SK-N-SH (cell line): Measurements from ENCODE around the gene IQSEC3. TPM values are rescaled to one million over a fixed set of nuclear protein-coding genes. Genes with fewer than 3 reads are reported as not detected.

Source experiments
- CTCF ChIA-PET: fragments of 300-600, 350-600 bp; formaldehyde crosslinking; extraction: SDS; loops from one replicate; lab custom pipeline; 2021; lab: Yijun Ruan, JAX
- POLR2A ChIA-PET: fragments of 350-600 bp; sonication (Branson Sonifier 250); formaldehyde crosslinking; extraction: SDS; loops from one replicate; lab custom pipeline; 2020; ENCODE audit warnings: antibody characterized with exemption, inconsistent platforms; lab: Yijun Ruan, JAX
- DNase-seq: peaks from one replicate; pipeline ENCODE4 v3.0.0; 2012
- H2AFZ ChIP-seq: fragments of 200-600 bp; sonication (generic); 2 replicates; pipeline ENCODE4 v1.8.1; 2016; ENCODE audit warnings: antibody characterized with exemption, mild to moderate bottlenecking, low read depth
- H3F3A ChIP-seq: fragments of 200-600 bp; sonication (generic); replicated peaks from 2 replicates; pipeline ENCODE3; 2016; ENCODE audit warnings: antibody characterized with exemption, mild to moderate bottlenecking; ENCODE audit not compliant: insufficient read depth
- H3K27ac ChIP-seq, 2 experiments: fragments of 200-500 bp in 1 of 2; fragments of 200-600 bp in 1 of 2; sonication (Bioruptor generic) in 1 of 2; sonication (generic), shearing (Covaris generic) in 1 of 2; 2 replicates each; pipeline versions ENCODE4 v1.5.1 to v1.6.1; 2014 to 2016; ENCODE audit warnings: low read depth in 2 of 2, inconsistent platforms in 1 of 2, low read length in 1 of 2, mild to moderate bottlenecking in 1 of 2, mixed read lengths in 1 of 2
- H3K27me3 ChIP-seq: fragments of 200-600 bp; sonication (generic), shearing (Covaris generic); 2 replicates; pipeline ENCODE4 v1.6.1; 2016; ENCODE audit warnings: mixed run types; ENCODE audit not compliant: insufficient read depth
- H3K36me3 ChIP-seq, 2 experiments: fragments of 200-500 bp in 1 of 2; fragments of 200-600 bp in 1 of 2; sonication (Bioruptor generic) in 1 of 2; sonication (generic) in 1 of 2; replicated peaks in 1 of 2; 2 replicates each; pipeline versions ENCODE3 to v1.5.1; 2014 to 2016; ENCODE audit warnings: low read length in 1 of 2, mild to moderate bottlenecking in 1 of 2; ENCODE audit not compliant: insufficient read depth in 2 of 2, control insufficient read depth in 1 of 2
- H3K4me1 ChIP-seq, 2 experiments: fragments of 200-500 bp in 1 of 2; fragments of 200-600 bp in 1 of 2; sonication (Bioruptor generic) in 1 of 2; sonication (generic), shearing (Covaris generic) in 1 of 2; 2 replicates each; pipeline versions ENCODE4 v1.5.1 to v1.6.1; 2014 to 2016; ENCODE audit warnings: low read depth in 1 of 2, low read length in 1 of 2, mixed run types in 1 of 2; ENCODE audit not compliant: insufficient read depth in 2 of 2, control insufficient read depth in 1 of 2
- H3K4me2 ChIP-seq: fragments of 200-600 bp; sonication (generic), shearing (Covaris generic); 2 replicates; pipeline ENCODE4 v1.6.1; 2017; ENCODE audit warnings: mixed run types
- H3K4me3 ChIP-seq, 2 experiments: fragments of 200-500 bp in 1 of 2; fragments of 200-600 bp in 1 of 2; sonication (Bioruptor generic) in 1 of 2; sonication (generic), shearing (Covaris generic) in 1 of 2; 2 replicates each; pipeline versions ENCODE4 v1.5.1 to v1.8.1; 2014 to 2016; ENCODE audit warnings: low read depth in 2 of 2, inconsistent platforms in 1 of 2, low read length in 1 of 2, mild to moderate bottlenecking in 1 of 2, mixed read lengths in 1 of 2, moderate library complexity in 1 of 2
- H3K79me2 ChIP-seq: fragments of 200-600 bp; sonication (generic); 2 replicates; pipeline ENCODE4 v1.8.1; 2017; ENCODE audit warnings: mild to moderate bottlenecking; ENCODE audit not compliant: insufficient read depth
- H3K9ac ChIP-seq: fragments of 200-600 bp; sonication (generic); 2 replicates; pipeline ENCODE4 v1.6.1; 2017; ENCODE audit warnings: mixed run types
- H3K9me2 ChIP-seq: fragments of 200-600 bp; sonication (generic); 2 replicates; pipeline ENCODE4 v1.6.1; 2017; ENCODE audit warnings: mixed run types
- H3K9me3 ChIP-seq: fragments of 200-600 bp; sonication (generic); 2 replicates; pipeline ENCODE4 v1.6.1; 2017; ENCODE audit warnings: mixed run types, mild to moderate bottlenecking, moderate library complexity
- H4K20me1 ChIP-seq: fragments of 200-600 bp; sonication (generic); 2 replicates; pipeline ENCODE4 v1.6.1; 2017; ENCODE audit warnings: mild to moderate bottlenecking, mixed run types; ENCODE audit not compliant: insufficient read depth
- ELF1 ChIP-seq: IDR thresholded peaks from 2 replicates; pipeline ENCODE4 v1.4.0; 2012
- GABPA ChIP-seq: IDR thresholded peaks from 2 replicates; pipeline ENCODE4 v1.4.0; 2012; ENCODE audit warnings: low read depth, mild to moderate bottlenecking
- GATA2 ChIP-seq: sonication (generic); formaldehyde crosslinking; IDR thresholded peaks from 2 replicates; pipeline ENCODE4 v1.5.0; 2020; ENCODE audit warnings: mild to moderate bottlenecking, missing genetic modification reagents
- MXI1 ChIP-seq: IDR thresholded peaks from 2 replicates; pipeline ENCODE4 v1.6.1; 2012; ENCODE audit warnings: mild to moderate bottlenecking, low read depth, low read length, improper control_type of control experiment
- NFIC ChIP-seq: IDR thresholded peaks from 2 replicates; pipeline ENCODE4 v1.4.0; 2012; ENCODE audit warnings: borderline replicate concordance
- RCOR1 ChIP-seq: fragments of 150-350 bp; IDR thresholded peaks from 2 replicates; pipeline ENCODE4 v1.6.1; 2017; ENCODE audit warnings: antibody characterized with exemption, low read length
- RXRA ChIP-seq: IDR thresholded peaks from 2 replicates; pipeline ENCODE4 v1.4.0; 2012; ENCODE audit warnings: low read depth, mild to moderate bottlenecking, borderline replicate concordance
- SIN3A ChIP-seq: IDR thresholded peaks from 2 replicates; pipeline ENCODE4 v1.6.1; 2012; ENCODE audit warnings: low read depth, mild to moderate bottlenecking, low read length, moderate library complexity, borderline replicate concordance
- TAF1 ChIP-seq: IDR thresholded peaks from 2 replicates; pipeline ENCODE4 v1.6.1; 2012; ENCODE audit warnings: low read depth, mild to moderate bottlenecking, low read length, moderate library complexity, borderline replicate concordance
- TEAD4 ChIP-seq: IDR thresholded peaks from 2 replicates; pipeline ENCODE4 v1.4.0; 2012; ENCODE audit warnings: mild to moderate bottlenecking, borderline replicate concordance; ENCODE audit not compliant: insufficient read depth
- WGBS: methylation state at CpG from one replicate; pipeline ENCODE4 v1.1.6; 2017; ENCODE audit warnings: low lambda C conversion rate; 5-methylcytosine and 5-hydroxymethylcytosine counted together
- polyA plus RNA-seq, 3 experiments: library from polyadenylated mRNA; depleted of rRNA; stranded (reverse); fragments of >200 nt; gene quantifications; 2 replicates each; pipeline ENCODE4 v1.2.3, GENCODE V29; 2012

The IQSEC3 gene
- polyA plus RNA-seq, 1 of the 3 experiments (the other 2 are of a cell fraction), result 0.02 TPM

DNA sequence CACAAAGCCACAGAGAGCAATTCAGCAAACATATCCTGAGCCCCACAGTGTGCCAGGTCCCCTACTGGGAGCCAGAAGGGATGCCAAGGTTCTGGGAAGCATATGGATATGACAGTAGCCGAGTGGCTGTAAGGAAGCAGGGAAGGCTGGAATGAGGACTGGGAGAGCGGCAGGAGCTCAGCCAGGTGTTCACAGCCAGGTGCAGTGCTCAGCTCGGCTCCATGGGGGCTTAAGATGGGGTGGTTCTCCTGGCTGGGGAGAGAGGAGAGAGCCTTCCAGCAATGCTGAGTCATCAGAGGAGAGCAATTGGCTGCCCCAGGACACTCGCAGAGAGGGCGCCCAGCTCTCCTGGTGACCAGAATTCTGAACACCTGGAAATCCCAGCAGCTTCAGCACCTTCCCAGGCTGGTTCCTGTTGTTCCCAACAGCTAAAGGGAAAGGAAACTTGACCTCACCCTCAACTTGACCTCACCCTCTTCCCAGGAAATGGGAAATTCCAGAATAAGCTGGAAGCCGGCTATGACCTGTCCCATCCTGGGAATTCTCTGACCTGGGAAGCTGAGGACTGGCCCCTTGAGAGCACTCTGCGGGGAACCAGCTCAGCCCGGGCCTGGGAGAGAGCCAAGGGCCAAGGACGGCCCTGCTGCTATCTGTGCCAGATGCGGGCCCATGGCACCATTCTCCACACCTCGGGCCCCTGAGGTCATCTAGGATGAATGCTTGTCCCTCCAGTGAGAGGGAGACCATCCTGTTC is 112.7 kb downstream of the IQSEC3 start:
- H3F3A ChIP-seq, result peaks cover 6% of the 10 kb centered on the region
- no peaks in the 10 kb centered on the region for H3K27me3 ChIP-seq
- H3K79me2 ChIP-seq, result no peaks in the 10 kb centered on the region
- H3K27ac ChIP-seq, result no peak overlapping the region
- ChIA-PET CTCF (interaction anchor here (1.8 to 4.7 kb wide), 2 partner anchors 10 to 41 kb away, joined by 5 to 38 read pairs; no protein-coding TSS in a partner anchor), POLR2A (no interaction called here)
- H2AFZ ChIP-seq, result no peak overlapping the region
- H3K9me3 ChIP-seq, result no peaks in the 10 kb centered on the region
- 73% methylated on average over 6 of the region's 11 CpGs for WGBS
- H3K4me3 ChIP-seq, result no peak overlapping the region
- DNase-seq, result no peak
- H3K9ac ChIP-seq, result no peak overlapping the region
- H3K4me2 ChIP-seq, result no peak overlapping the region
- H3K9me2 ChIP-seq, result no peaks in the 10 kb centered on the region
- H3K4me1 ChIP-seq, result peaks cover 21 to 62% of the 10 kb centered on the region in 2 experiments
- TF ChIP-seq RXRA (no peak), MXI1 (no peak), ELF1 (no peak)
- H4K20me1 ChIP-seq, result no peaks in the 10 kb centered on the region
- no peaks in the 10 kb centered on the region for H3K36me3 ChIP-seq

DNA sequence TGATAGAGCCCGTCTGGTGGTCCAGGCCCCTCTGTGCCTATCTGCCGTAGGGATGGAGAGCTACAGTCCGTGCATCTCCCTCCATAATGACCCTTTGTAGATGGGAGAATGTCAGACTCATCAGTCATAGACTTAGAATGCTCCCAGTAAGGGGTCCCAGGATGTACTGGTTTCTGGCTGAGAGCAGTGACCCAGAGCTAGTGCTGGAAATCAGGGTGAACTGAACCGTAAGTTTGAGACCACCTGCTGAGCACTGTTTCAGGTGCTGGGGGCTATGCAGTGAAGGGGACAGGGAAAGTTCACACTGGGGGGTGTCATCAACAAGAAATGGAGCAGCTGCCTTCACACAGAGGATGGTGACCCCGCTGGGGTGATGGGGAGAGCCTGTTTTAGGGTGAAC is 113.3 kb downstream of the IQSEC3 start:
- 70% methylated on average over 3 of the region's 5 CpGs for WGBS

DNA sequence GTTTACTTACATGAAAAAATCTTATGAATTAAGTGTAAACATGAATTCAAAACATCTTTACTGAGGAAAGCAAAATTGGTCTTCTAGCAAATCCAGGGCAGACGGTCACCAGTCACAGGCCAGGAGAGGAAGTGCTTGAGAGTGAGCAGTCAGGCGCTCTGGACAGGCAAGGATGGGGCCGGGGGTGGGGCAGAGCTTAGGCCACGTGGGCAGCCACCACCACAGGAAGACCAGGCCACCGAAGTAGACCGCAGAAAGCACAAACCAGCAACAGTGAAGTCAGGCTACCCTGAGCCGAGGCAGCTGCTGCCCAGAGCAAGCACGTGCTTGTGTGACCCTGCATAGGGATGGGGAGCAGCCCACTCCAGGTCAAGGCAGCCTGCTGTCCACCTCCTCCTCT is 113.9 kb downstream of the IQSEC3 start:
- no peak overlapping the region for H3K4me2 ChIP-seq
- WGBS, result 89% methylated on average over 8 of the region's 8 CpGs
- DNase-seq, result no peak
- no peaks in the 10 kb centered on the region for H4K20me1 ChIP-seq
- H3K27ac ChIP-seq, result no peak overlapping the region
- H3K4me1 ChIP-seq, result peaks cover 21 to 55% of the 10 kb centered on the region in 2 experiments
- ChIA-PET CTCF (interaction anchor here (1.3 to 4.7 kb wide), 2 partner anchors 9 to 39 kb away, joined by 4 to 38 read pairs; no protein-coding TSS in a partner anchor), POLR2A (interaction anchor here (0.5 kb wide), 2 partner anchors 64 to 125 kb away, joined by 3 to 4 read pairs; no protein-coding TSS in a partner anchor)
- H3K9ac ChIP-seq, result no peak overlapping the region
- H3K4me3 ChIP-seq, result no peak overlapping the region
- H3K36me3 ChIP-seq, result no peaks in the 10 kb centered on the region
- no peaks in the 10 kb centered on the region for H3K9me3 ChIP-seq
- TF ChIP-seq RCOR1 (no peak), NFIC (no peak), GATA2 (CRISPR knock-in tag) (no peak), TEAD4 (no peak), TAF1 (no peak), SIN3A (no peak), GABPA (no peak), RXRA (no peak)
- H3K79me2 ChIP-seq, result no peaks in the 10 kb centered on the region
- no peaks in the 10 kb centered on the region for H3K27me3 ChIP-seq
- no peak overlapping the region for H2AFZ ChIP-seq
- peaks cover 6% of the 10 kb centered on the region for H3F3A ChIP-seq
- H3K9me2 ChIP-seq, result no peaks in the 10 kb centered on the region

More for the DNA sequence above, 113.3 kb downstream of the IQSEC3 start:
- H3K27me3 ChIP-seq, result no peaks in the 10 kb centered on the region
- no peak overlapping the region for H3K4me2 ChIP-seq
- no peak overlapping the region for H2AFZ ChIP-seq
- no peak overlapping the region for H3K27ac ChIP-seq
- H4K20me1 ChIP-seq, result no peaks in the 10 kb centered on the region
- ChIA-PET CTCF (interaction anchor here (1.8 to 4.7 kb wide), 2 partner anchors 10 to 40 kb away, joined by 5 to 38 read pairs; no protein-coding TSS in a partner anchor), POLR2A (no interaction called here)
- no peaks in the 10 kb centered on the region for H3K36me3 ChIP-seq
- no peaks in the 10 kb centered on the region for H3K79me2 ChIP-seq
- no peak overlapping the region for H3K4me3 ChIP-seq
- H3K9me3 ChIP-seq, result no peaks in the 10 kb centered on the region
- H3K4me1 ChIP-seq, result peaks cover 21 to 56% of the 10 kb centered on the region in 2 experiments
- H3K9me2 ChIP-seq, result no peaks in the 10 kb centered on the region
- DNase-seq, result no peak
- peaks cover 6% of the 10 kb centered on the region for H3F3A ChIP-seq
- TF ChIP-seq SIN3A, result no peak
- no peak overlapping the region for H3K9ac ChIP-seq
